Liver (tissue), 9 donors: ENCODE data around the gene TRPC4. TPM values are rescaled to one million over a fixed set of nuclear protein-coding genes. Genes with fewer than 3 reads are reported as not detected.

Experiments
- DNase-seq: peaks from one replicate; pipeline ENCODE4 v3.0.0-alpha.2; 2017; ENCODE audit warnings: low spot score
- H3K27ac ChIP-seq, 2 donors: one replicate each; pipeline ENCODE4 v1.7.0; 2013; ENCODE audit warnings: inconsistent platforms in 2 of 2, low read length in 2 of 2, control low read depth in 1 of 2, low read depth in 1 of 2, mild to moderate bottlenecking in 1 of 2
- H3K27me3 ChIP-seq, 4 donors: one replicate each; pipeline versions ENCODE4 v1.6.1 to v1.7.0; 2013; ENCODE audit warnings: low read length in 3 of 4, inconsistent platforms in 1 of 4, mild to moderate bottlenecking in 1 of 4, moderate library complexity in 1 of 4; ENCODE audit not compliant: control insufficient read depth in 4 of 4, insufficient read depth in 4 of 4
- H3K36me3 ChIP-seq, 4 donors: one replicate each; pipeline versions ENCODE4 v1.6.1 to v1.7.0; 2013; ENCODE audit warnings: low read length in 3 of 4, mild to moderate bottlenecking in 3 of 4, low read depth in 1 of 4, moderate library complexity in 1 of 4; ENCODE audit not compliant: control insufficient read depth in 4 of 4, insufficient read depth in 3 of 4
- H3K4me1 ChIP-seq, 4 donors: one replicate each; pipeline versions ENCODE4 v1.6.1 to v1.7.0; 2013; ENCODE audit warnings: low read length in 3 of 4, mild to moderate bottlenecking in 3 of 4, moderate library complexity in 1 of 4; ENCODE audit not compliant: control insufficient read depth in 4 of 4, insufficient read depth in 4 of 4
- H3K4me3 ChIP-seq, 3 donors: one replicate each; pipeline versions ENCODE4 v1.6.1 to v1.7.0; 2013; ENCODE audit warnings: low read length in 3 of 3, control low read depth in 1 of 3, low read depth in 1 of 3, mild to moderate bottlenecking in 1 of 3
- H3K9ac ChIP-seq, 2 donors: one replicate each; pipeline ENCODE4 v1.7.0; 2013; ENCODE audit warnings: low read length in 2 of 2, mild to moderate bottlenecking in 2 of 2, moderate library complexity in 2 of 2, control low read depth in 1 of 2, low read depth in 1 of 2
- H3K9me3 ChIP-seq, 4 donors: one replicate each; pipeline versions ENCODE4 v1.6.1 to v1.7.0; 2013; ENCODE audit warnings: low read length in 3 of 4; ENCODE audit not compliant: control insufficient read depth in 4 of 4
- EGR1 ChIP-seq, 2 donors: IDR thresholded peaks; 2 replicates each; pipeline ENCODE4 v1.6.1; 2016 to 2018; ENCODE audit warnings: antibody characterized with exemption in 2 of 2, low read depth in 2 of 2
- GABPA ChIP-seq, 2 donors: IDR thresholded peaks in 1 of 2; conservative IDR thresholded peaks in 1 of 2; 2 replicates each; pipeline ENCODE4 v1.6.1; 2016; ENCODE audit warnings: antibody characterized with exemption in 2 of 2, mild to moderate bottlenecking in 1 of 2, moderate library complexity in 1 of 2
- HNF4G ChIP-seq: IDR thresholded peaks from 2 replicates; pipeline ENCODE4 v1.6.1; 2016; ENCODE audit warnings: antibody characterized with exemption
- JUND ChIP-seq, 2 donors: IDR thresholded peaks; 2 replicates each; pipeline ENCODE4 v1.6.1; 2016; ENCODE audit warnings: antibody characterized with exemption in 2 of 2
- NR2F2 ChIP-seq: IDR thresholded peaks from 2 replicates; pipeline ENCODE4 v1.6.1; 2016; ENCODE audit warnings: antibody characterized with exemption
- RAD21 ChIP-seq, 2 donors: IDR thresholded peaks; 2 replicates each; pipeline ENCODE4 v1.6.1; 2016; ENCODE audit warnings: antibody characterized with exemption in 2 of 2, mild to moderate bottlenecking in 2 of 2
- RXRA ChIP-seq, 2 donors: IDR thresholded peaks; 2 replicates each; pipeline ENCODE4 v1.6.1; 2017 to 2018; ENCODE audit warnings: antibody characterized with exemption in 2 of 2, mild to moderate bottlenecking in 1 of 2
- SP1 ChIP-seq: IDR thresholded peaks from 2 replicates; pipeline ENCODE4 v1.6.1; 2018; ENCODE audit warnings: antibody characterized with exemption, mild to moderate bottlenecking
- WGBS: extraction: QIAGEN DNeasy Blood & Tissue Kit; methylation state at CpG from one replicate; pipeline ENCODE4 v1.1.7; 2013; 5-methylcytosine and 5-hydroxymethylcytosine counted together
- polyA plus RNA-seq, 2 donors: library from polyadenylated mRNA; stranded (reverse) in 1 of 2; unstranded in 1 of 2; fragments of 200-250 nt in 1 of 2; fragments of >200 nt in 1 of 2; fragmentation: Nextera tagmentation in 1 of 2; extraction: Ambion mirVana in 1 of 2; gene quantifications; one replicate each; pipeline versions ENCODE4 v1.2.1 to v1.2.3, GENCODE V29; 2013 to 2015
- total RNA-seq, 2 donors: library from RNA; depleted of rRNA; stranded (reverse); fragments of >200 nt; gene quantifications; one replicate each; pipeline ENCODE4 v1.2.3, GENCODE V29; 2014
- TF ChIP-seq, protein P1 (sequence below): fragments of 150-350 bp; IDR thresholded peaks from 2 replicates; pipeline ENCODE4 v1.5.1; 2017; ENCODE audit warnings: improper control_type of control experiment, low read depth, low read length; ENCODE audit not compliant: missing input control
- TF ChIP-seq, protein P2 (sequence below): IDR thresholded peaks from 2 replicates; pipeline ENCODE4 v1.6.1; 2016; ENCODE audit warnings: antibody characterized with exemption
- TF ChIP-seq, protein P3 (sequence below): IDR thresholded peaks from 2 replicates; pipeline ENCODE4 v1.6.1; 2016; ENCODE audit warnings: antibody characterized with exemption, mild to moderate bottlenecking
- TF ChIP-seq, protein P4 (sequence below): IDR thresholded peaks from 2 replicates; pipeline ENCODE4 v1.6.1; 2016; ENCODE audit warnings: antibody characterized with exemption
- donor health status: healthy.
- donor health status: healthy.
- donor health status: healthy.
- donor health status: healthy.
- donor health status: healthy.

Gene TRPC4
- total and polyA plus RNA-seq, 4 donors = 0.04 to 0.17 (median 0.05) TPM; not detected in 1

DNA sequence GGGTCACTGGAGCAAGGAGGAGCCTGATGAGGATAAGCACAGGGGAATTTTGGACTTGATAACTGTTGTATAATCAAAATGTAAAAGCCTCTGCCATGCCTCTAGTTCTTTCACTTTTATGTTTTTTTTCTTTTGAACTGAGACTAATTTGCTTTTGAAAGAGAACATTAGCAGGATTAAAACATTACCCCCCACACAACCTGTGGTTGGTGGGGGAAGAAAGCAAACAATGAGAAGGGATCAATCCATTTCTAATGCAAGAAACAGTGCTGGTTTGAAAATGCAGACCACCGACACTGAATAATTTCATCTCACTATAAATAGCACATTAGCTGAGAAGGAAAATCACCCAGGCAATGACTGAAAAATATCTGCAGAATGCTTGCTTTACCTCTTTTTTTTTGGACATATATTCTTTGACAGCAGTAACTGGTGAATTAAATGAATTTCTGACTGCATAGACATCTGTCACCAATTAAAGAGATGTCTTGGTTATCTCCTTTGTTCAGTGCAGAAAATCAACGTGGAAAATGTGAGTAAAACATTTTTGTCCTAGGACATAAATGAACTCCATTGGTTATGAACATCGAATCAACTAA, 48.6 kb upstream of the TRPC4 start (continued):
- TF ChIP-seq, protein P1, sequence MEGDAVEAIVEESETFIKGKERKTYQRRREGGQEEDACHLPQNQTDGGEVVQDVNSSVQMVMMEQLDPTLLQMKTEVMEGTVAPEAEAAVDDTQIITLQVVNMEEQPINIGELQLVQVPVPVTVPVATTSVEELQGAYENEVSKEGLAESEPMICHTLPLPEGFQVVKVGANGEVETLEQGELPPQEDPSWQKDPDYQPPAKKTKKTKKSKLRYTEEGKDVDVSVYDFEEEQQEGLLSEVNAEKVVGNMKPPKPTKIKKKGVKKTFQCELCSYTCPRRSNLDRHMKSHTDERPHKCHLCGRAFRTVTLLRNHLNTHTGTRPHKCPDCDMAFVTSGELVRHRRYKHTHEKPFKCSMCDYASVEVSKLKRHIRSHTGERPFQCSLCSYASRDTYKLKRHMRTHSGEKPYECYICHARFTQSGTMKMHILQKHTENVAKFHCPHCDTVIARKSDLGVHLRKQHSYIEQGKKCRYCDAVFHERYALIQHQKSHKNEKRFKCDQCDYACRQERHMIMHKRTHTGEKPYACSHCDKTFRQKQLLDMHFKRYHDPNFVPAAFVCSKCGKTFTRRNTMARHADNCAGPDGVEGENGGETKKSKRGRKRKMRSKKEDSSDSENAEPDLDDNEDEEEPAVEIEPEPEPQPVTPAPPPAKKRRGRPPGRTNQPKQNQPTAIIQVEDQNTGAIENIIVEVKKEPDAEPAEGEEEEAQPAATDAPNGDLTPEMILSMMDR = no peak
- TF ChIP-seq RAD21 (IDR thresholded peaks at IDR 0.05) (no peak), JUND (IDR thresholded peaks at IDR 0.05) (no peak), SP1 (no peak), EGR1 (IDR thresholded peaks at IDR 0.05; ENCODE audit: low read depth in 2 of 2) (no peak)
- TF ChIP-seq, protein P2, sequence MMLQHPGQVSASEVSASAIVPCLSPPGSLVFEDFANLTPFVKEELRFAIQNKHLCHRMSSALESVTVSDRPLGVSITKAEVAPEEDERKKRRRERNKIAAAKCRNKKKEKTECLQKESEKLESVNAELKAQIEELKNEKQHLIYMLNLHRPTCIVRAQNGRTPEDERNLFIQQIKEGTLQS = no peak

DNA sequence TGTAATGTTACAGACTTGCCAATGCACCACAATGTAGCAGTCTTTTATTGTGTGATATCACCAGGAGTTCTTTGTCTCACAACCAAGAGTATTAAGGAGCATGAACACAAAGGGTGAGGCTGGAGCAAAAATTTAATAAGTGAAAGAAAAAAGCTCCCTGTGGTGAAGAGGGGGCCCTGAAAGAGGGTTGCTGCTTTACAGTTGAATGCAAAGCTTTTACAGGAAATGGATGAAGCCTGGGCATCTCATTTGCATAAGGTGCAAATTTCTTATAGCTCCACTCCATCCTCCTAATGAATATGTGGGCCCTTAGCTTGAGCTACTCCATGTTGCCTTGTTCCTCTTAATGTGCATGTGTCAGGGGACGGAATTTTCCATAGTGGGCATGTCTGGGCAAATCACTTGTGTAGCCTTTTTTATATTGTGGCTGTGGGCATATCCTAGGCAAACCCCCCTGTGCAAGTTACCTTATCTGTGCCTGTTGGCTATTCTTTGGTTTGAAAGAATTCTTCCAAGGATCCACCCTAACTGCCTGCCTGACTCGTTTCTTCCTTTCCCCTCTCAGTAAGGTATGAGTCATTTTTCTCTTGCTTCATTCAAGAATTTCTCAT, 45.3 kb upstream of the TRPC4 start:
- H3K27ac ChIP-seq = no peak overlapping the region
- 50% methylated on average over 2 of the region's 2 CpGs for WGBS
- H3K27me3 ChIP-seq = no peaks in the 10 kb centered on the region
- H3K36me3 ChIP-seq = no peaks in the 10 kb centered on the region
- TF ChIP-seq HNF4G (no peak), RAD21 (IDR thresholded peaks at IDR 0.05) (no peak), JUND (IDR thresholded peaks at IDR 0.05) (no peak), SP1 (no peak), NR2F2 (no peak), RXRA (IDR thresholded peaks at IDR 0.05) (no peak), GABPA (IDR thresholded peaks at IDR 0.05 in 1 of 2, conservative IDR thresholded peaks at IDR 0.05 in 1 of 2) (no peak)
- TF ChIP-seq, protein P1 = no peak
- TF ChIP-seq, protein P2 = no peak
- TF ChIP-seq, protein P3, sequence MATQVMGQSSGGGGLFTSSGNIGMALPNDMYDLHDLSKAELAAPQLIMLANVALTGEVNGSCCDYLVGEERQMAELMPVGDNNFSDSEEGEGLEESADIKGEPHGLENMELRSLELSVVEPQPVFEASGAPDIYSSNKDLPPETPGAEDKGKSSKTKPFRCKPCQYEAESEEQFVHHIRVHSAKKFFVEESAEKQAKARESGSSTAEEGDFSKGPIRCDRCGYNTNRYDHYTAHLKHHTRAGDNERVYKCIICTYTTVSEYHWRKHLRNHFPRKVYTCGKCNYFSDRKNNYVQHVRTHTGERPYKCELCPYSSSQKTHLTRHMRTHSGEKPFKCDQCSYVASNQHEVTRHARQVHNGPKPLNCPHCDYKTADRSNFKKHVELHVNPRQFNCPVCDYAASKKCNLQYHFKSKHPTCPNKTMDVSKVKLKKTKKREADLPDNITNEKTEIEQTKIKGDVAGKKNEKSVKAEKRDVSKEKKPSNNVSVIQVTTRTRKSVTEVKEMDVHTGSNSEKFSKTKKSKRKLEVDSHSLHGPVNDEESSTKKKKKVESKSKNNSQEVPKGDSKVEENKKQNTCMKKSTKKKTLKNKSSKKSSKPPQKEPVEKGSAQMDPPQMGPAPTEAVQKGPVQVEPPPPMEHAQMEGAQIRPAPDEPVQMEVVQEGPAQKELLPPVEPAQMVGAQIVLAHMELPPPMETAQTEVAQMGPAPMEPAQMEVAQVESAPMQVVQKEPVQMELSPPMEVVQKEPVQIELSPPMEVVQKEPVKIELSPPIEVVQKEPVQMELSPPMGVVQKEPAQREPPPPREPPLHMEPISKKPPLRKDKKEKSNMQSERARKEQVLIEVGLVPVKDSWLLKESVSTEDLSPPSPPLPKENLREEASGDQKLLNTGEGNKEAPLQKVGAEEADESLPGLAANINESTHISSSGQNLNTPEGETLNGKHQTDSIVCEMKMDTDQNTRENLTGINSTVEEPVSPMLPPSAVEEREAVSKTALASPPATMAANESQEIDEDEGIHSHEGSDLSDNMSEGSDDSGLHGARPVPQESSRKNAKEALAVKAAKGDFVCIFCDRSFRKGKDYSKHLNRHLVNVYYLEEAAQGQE = no peak
- TF ChIP-seq, protein P4, sequence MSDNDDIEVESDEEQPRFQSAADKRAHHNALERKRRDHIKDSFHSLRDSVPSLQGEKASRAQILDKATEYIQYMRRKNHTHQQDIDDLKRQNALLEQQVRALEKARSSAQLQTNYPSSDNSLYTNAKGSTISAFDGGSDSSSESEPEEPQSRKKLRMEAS = no peak
- DNase-seq = no peak
- no peak overlapping the region for H3K4me3 ChIP-seq
- no peaks in the 10 kb centered on the region for H3K4me1 ChIP-seq
- no peak overlapping the region for H3K9ac ChIP-seq
- H3K9me3 ChIP-seq = peaks cover 1 to 7% (median 4%) of the 10 kb centered on the region in 4 donors
